T-cell (primary cell): ENCODE results near the gene ZNF487. TPM values are rescaled to one million over a fixed set of nuclear protein-coding genes. Genes with fewer than 3 reads are reported as not detected.
A peak's percentile ranks its signal among the peaks of the same experiment; 100 is the strongest.

ENCODE experiments used
- ATAC-seq, 4 experiments: fragments of 200-7000 bp in 3 of 4; fragments of 150-1000 bp in 1 of 4; cut with Tn5 transposase; replicated peaks in 1 of 4; 1 replicate in 3 of 4; 2 replicates in 1 of 4; pipeline ENCODE4 v1.10.0; 2021; ENCODE audit warnings: moderate library complexity in 3 of 4, mild to moderate bottlenecking in 2 of 4, moderate number of reproducible peaks in 1 of 4
- CTCF ChIA-PET, 2 donors: fragments of 300-600 bp; sonication (Branson Sonifier 250); formaldehyde crosslinking; loops; one replicate each; lab custom pipeline; 2022; ENCODE audit warnings: antibody characterized with exemption in 2 of 2; lab: Charles Lee
- POLR2A ChIA-PET, 2 donors: fragments of 300-600 bp; sonication (Branson Sonifier 250); formaldehyde crosslinking; loops; one replicate each; lab custom pipeline; 2022; ENCODE audit warnings: antibody characterized with exemption in 2 of 2; lab: Charles Lee
- DNase-seq, 35 experiments: peaks; one replicate each; pipeline versions ENCODE4 v3.0.0 to v3.0.0-alpha.2; 2013 to 2023
- H3K27ac ChIP-seq: one replicate; pipeline ENCODE4 v1.5.1; 2013; ENCODE audit warnings: low read length
- H3K27me3 ChIP-seq, 2 experiments: replicated peaks in 1 of 2; 1 replicate in 1 of 2; 2 replicates in 1 of 2; pipeline versions ENCODE4 v1.6.1 to v1.7.0; 2013; ENCODE audit warnings: low read length in 1 of 2, mixed read lengths in 1 of 2; ENCODE audit not compliant: control insufficient read depth in 2 of 2, insufficient read depth in 2 of 2; ENCODE audit errors: extremely low read depth in 1 of 2
- H3K36me3 ChIP-seq, 2 donors: 1 replicate in 1 of 2; 2 replicates in 1 of 2; pipeline versions ENCODE4 v1.6.1 to v1.7.0; 2013; ENCODE audit warnings: low read length in 1 of 2; ENCODE audit not compliant: control insufficient read depth in 2 of 2, insufficient read depth in 1 of 2; ENCODE audit errors: extremely low read depth in 1 of 2
- H3K4me1 ChIP-seq, 2 experiments: 1 replicate in 1 of 2; 2 replicates in 1 of 2; pipeline versions ENCODE4 v1.6.1 to v1.7.0; 2013; ENCODE audit warnings: low read length in 2 of 2, mixed read lengths in 1 of 2; ENCODE audit not compliant: insufficient read depth in 2 of 2, control insufficient read depth in 1 of 2; ENCODE audit errors: extremely low read depth in 1 of 2
- H3K4me3 ChIP-seq, 2 donors: 1 replicate in 1 of 2; 2 replicates in 1 of 2; pipeline versions ENCODE4 v1.5.1 to v1.7.0; 2013; ENCODE audit warnings: mild to moderate bottlenecking in 2 of 2, low read length in 1 of 2, moderate library complexity in 1 of 2; ENCODE audit not compliant: control insufficient read depth in 1 of 2; ENCODE audit errors: extremely low read depth in 1 of 2
- H3K9me3 ChIP-seq: 2 replicates; pipeline ENCODE4 v1.7.0; 2013
- H3K27ac Mint-ChIP-seq, 2 donors: one replicate each; pipeline ENCODE4 v1.8.0; 2020 to 2021; ENCODE audit warnings: mild to moderate bottlenecking in 2 of 2, mixed read lengths in 2 of 2
- H3K27me3 Mint-ChIP-seq, 2 donors: one replicate each; pipeline ENCODE4 v1.8.0; 2021 to 2022; ENCODE audit warnings: mixed read lengths in 2 of 2
- H3K36me3 Mint-ChIP-seq: one replicate; pipeline ENCODE4 v1.8.0; 2021; ENCODE audit warnings: mixed read lengths
- H3K4me1 Mint-ChIP-seq, 3 donors: one replicate each; pipeline ENCODE4 v1.8.0; 2020 to 2022; ENCODE audit warnings: mixed read lengths in 3 of 3, mild to moderate bottlenecking in 1 of 3
- H3K4me3 Mint-ChIP-seq, 3 donors: one replicate each; pipeline ENCODE4 v1.8.0; 2020 to 2022; ENCODE audit warnings: mild to moderate bottlenecking in 3 of 3, mixed read lengths in 3 of 3, moderate library complexity in 3 of 3
- H3K9me3 Mint-ChIP-seq, 3 donors: one replicate each; pipeline ENCODE4 v1.8.0; 2020 to 2022; ENCODE audit warnings: mixed read lengths in 3 of 3
- WGBS: methylation state at CpG from one replicate; pipeline ENCODE4 v1.1.5; 2013; ENCODE audit warnings: missing lambda C conversion rate; ENCODE audit not compliant: insufficient coverage; 5-methylcytosine and 5-hydroxymethylcytosine counted together
- total RNA-seq, 35 experiments: library from RNA in 6 of 35; stranded (reverse) in 6 of 35; fragments of 120-200 nt in 1 of 35; gene quantifications; one replicate each; pipeline versions ENCODE4 v1.2.1 to v1.2.4 and lab custom pipeline; 2013 to 2026

The ZNF487 gene
- total RNA-seq, 5 donors from 2014 or later (not counting 1 experiment from before 2014, with no cell fraction given): 3.2 to 8.5 (median 5.2) TPM

DNA sequence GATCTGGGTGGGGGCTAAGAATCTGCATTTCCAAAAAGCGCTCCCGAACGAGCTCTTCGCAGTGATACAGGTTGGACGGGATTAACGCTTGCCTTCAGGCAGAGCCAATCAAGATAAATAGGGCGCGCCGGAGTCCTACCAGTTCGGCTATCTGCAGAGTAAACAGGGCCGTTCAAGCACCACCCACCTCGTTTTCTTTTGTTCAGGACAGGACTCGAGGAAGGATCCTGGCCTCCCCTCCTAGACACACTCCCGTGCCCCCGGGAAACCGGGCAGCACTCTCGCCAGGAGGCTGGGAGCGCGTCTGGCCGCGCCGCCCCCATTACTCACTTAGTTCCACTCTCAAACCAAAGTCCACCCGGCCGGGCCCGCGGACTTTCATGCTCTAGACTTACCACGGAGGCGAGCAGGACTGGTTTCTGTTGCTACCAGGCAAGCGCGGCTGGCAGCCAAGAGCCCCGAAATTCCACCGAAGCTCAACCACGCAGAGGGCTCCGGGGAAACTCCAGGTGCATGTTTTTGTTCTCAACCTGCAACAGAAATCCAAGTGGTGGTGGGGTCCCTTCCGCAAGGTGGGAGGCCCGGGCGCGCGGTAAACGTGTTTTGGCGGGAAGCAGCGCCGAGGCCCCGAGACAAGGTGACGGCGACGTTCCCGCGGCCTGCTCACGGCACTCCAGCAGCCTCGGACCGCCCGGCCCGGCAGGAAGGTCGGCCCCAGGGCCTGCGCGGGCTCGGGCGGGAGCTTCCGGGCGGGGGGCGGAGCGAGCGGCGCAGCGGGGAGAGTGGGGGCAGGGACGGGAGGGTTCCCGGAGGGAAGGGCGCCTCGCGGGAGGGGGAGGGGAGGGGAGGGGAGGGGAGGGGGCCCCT is 40.6 kb upstream of the ZNF487 start:
- H3K27me3 ChIP-seq: no peaks in the 10 kb centered on the region
- H3K36me3 Mint-ChIP-seq: peaks cover 36% of the 10 kb centered on the region
- peaks cover 3 to 43% of the 10 kb centered on the region in 2 donors for H3K36me3 ChIP-seq
- peak overlapping the region; percentile 64 to 80 for H3K4me3 ChIP-seq
- peak overlapping the region; percentile 85 to 97 (median 86) for H3K4me3 Mint-ChIP-seq
- POLR2A ChIA-PET: interaction anchor here in 1 of 2 donors (0.6 to 1.6 kb wide), 4 partner anchors 11 to 231 kb away, joined by 3 to 11 read pairs (median 10); no protein-coding TSS in a partner anchor
- H3K4me1 ChIP-seq: peaks cover 44 to 69% of the 10 kb centered on the region in 2 experiments
- peak; percentile 36 to 82 (median 53) for DNase-seq
- WGBS: 8% methylated on average over 55 of the region's 71 CpGs
- H3K4me1 Mint-ChIP-seq: peaks cover 80 to 91% (median 85%) of the 10 kb centered on the region in 3 donors
- no peaks in the 10 kb centered on the region for H3K9me3 Mint-ChIP-seq
- no peaks in the 10 kb centered on the region for H3K27me3 Mint-ChIP-seq
- ATAC-seq: peak; percentile 58 to 73 (median 70)
- H3K27ac ChIP-seq: peak overlapping the region; percentile 87
- no peaks in the 10 kb centered on the region for H3K9me3 ChIP-seq
- CTCF ChIA-PET: interaction anchor here (0.6 to 1.3 kb wide), 5 partner anchors 11 to 177 kb away, joined by 3 to 5 read pairs (median 3); partner anchors contain the start of gene HNRNPF (in 1 of the 2)
- peak overlapping the region; percentile 76 to 94 for H3K27ac Mint-ChIP-seq

DNA sequence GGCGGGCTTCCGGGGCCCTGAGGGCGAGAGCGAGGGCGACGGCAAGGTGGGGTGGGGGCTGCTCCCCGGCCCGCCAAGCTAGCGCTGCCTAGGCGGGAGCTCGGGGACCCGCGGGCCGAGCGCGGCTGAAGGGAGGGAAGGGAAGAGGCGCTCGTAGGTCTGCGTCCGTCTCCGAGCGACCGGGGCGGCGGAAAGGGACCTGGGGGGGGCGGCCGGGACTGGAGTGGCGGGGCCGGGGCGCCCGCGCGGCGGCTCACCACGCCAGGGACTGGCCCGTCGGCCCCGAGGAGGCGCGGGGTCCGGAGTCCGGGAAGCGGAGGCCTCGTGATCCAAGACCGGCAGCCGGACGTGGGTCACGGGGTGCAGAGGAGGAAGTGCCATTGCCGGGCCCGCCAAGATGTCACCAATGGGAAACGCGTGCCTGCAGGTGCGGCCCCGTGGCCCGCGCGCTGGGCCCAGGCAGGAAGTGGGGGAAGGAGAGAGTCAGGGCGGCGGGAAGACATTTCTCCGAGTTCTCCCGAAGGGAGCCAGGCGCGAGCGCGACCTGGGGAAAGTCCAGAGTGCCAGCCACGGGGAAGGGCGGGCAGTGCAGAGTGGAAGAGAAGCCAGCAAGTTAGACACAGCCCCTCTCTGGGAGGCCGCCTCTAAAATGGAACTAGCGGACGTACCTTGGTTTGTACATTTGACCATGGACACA is 39.8 kb upstream of the ZNF487 start:
- DNase-seq (peak; percentile 44 to 83 (median 59)), ATAC-seq (peak; percentile 71 to 80 (median 76))
- Histone ChIP-seq H3K4me3 (peak overlapping the region; percentile 39 to 64), H3K27me3 (no peaks in the 10 kb centered on the region), H3K4me1 (peaks cover 51 to 67% of the 10 kb centered on the region in 2 experiments), H3K9me3 (no peaks in the 10 kb centered on the region), H3K36me3 (peaks cover 3 to 35% of the 10 kb centered on the region in 2 donors), H3K27ac (peak overlapping the region; percentile 87)
- peak overlapping the region; percentile 89 to 95 for H3K27ac Mint-ChIP-seq
- peaks cover 30% of the 10 kb centered on the region for H3K36me3 Mint-ChIP-seq
- ChIA-PET CTCF (interaction anchor here in 1 of 2 donors (0.6 kb wide), 1 partner anchor 37 kb away, joined by 3 read pairs; no protein-coding TSS in a partner anchor), POLR2A (interaction anchor here in 1 of 2 donors (0.5 to 1.6 kb wide), 5 partner anchors 10 to 232 kb away, joined by 3 to 11 read pairs (median 9); no protein-coding TSS in a partner anchor)
- H3K27me3 Mint-ChIP-seq: no peaks in the 10 kb centered on the region
- peaks cover 82 to 91% (median 86%) of the 10 kb centered on the region in 3 donors for H3K4me1 Mint-ChIP-seq
- H3K4me3 Mint-ChIP-seq: peak overlapping the region; percentile 80 to 97 (median 89)
- no peaks in the 10 kb centered on the region for H3K9me3 Mint-ChIP-seq
- WGBS: under 1% methylated on average over 53 of the region's 70 CpGs

DNA sequence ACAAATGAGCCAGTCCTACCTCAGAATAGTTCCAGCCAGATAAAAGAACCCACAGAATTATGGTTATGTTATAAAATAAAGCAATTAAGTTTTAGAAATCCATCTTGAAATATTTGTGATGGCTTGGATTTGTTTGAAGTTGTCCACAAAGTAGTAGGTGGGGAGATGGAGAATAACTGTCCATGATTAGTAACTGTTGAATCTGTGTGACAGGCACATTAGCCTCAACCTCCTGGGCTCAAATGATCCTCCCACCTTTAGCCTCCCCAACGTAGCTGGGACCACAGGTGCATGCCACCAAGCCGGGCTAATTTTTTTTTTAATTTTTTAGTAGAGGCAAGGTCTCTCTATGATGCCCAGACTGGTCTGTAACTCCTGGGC is 38.0 kb upstream of the ZNF487 start:
- H3K4me3 ChIP-seq: no peak overlapping the region
- Mint-ChIP-seq H3K27ac (peak overlapping the region; percentile 89 to 95), H3K9me3 (no peaks in the 10 kb centered on the region), H3K4me3 (peak overlapping the region; percentile 80 to 97 (median 89)), H3K27me3 (no peaks in the 10 kb centered on the region), H3K36me3 (peaks cover 23% of the 10 kb centered on the region), H3K4me1 (peaks cover 87 to 92% (median 88%) of the 10 kb centered on the region in 3 donors)
- H3K27ac ChIP-seq: peak overlapping the region; percentile 87
- ChIA-PET POLR2A (interaction anchor here in 1 of 2 donors (1.5 kb wide), 1 partner anchor 8 kb away, joined by 8 read pairs; no protein-coding TSS in a partner anchor), CTCF (interaction anchor here in 1 of 2 donors (0.6 kb wide), 1 partner anchor 36 kb away, joined by 4 read pairs; no protein-coding TSS in a partner anchor)
- peaks cover under 1 to 31% of the 10 kb centered on the region in 2 donors for H3K36me3 ChIP-seq
- ATAC-seq: no peak
- no peaks in the 10 kb centered on the region for H3K27me3 ChIP-seq
- no peak for DNase-seq
- no peaks in the 10 kb centered on the region for H3K9me3 ChIP-seq
- 20% methylated on average over 1 of the region's 2 CpGs for WGBS
- H3K4me1 ChIP-seq: peaks cover 54 to 71% of the 10 kb centered on the region in 2 experiments

DNA sequence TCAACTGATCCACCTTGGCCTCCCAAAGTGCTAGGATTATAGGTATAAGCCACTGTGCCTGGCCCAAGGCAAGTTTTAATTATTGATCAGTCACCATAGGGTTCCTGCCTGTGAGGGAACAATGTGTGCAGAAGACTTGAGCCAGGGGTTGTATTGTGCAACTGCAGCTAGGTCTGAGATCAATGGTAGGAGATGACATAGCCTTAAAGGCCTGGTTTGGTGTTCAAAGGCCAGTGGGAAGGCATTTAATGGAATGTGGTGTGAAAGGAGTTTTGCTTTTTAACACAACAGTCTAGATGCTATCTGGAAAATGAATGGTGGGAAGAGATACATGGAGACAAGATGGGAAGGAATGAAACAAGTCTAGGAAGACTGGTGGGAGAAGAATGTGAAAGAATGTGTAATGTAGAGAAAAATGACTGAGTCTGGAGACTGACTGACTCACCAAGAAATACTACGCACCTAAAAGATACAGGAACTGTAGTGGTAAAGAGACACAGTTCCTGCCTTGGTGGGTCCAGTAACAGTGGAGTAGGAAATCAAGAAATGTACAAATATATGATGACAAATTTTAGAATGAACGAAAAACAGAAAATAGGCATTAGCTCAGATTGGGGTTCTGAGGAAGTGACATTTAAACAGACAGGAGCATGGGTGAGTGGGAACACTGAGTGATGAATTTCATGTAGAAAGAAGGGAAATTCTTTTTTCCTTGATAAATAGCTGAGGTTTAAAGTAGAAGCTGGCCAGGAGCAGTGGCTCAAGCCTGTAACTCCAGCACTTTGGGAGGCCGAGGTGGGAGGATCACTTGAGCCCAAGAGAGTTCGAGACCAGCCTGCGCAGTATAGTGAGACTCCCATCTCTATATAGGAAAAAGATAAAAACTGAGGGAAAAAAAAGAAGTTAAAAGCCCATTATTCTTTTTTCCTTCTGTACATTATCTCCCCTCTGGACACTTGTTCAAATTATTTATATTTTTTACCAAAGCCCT is 37.3 kb upstream of the ZNF487 start:
- DNase-seq: no peak
- POLR2A ChIA-PET: interaction anchor here in 1 of 2 donors (0.6 to 0.9 kb wide), 2 partner anchors 20 to 34 kb away, joined by 4 to 5 read pairs; no protein-coding TSS in a partner anchor
- Histone ChIP-seq H3K4me1 (peaks cover 56 to 75% of the 10 kb centered on the region in 2 experiments), H3K27ac (peak overlapping the region; percentile 87), H3K27me3 (no peaks in the 10 kb centered on the region), H3K4me3 (no peak overlapping the region), H3K36me3 (peaks cover 0 to 25% of the 10 kb centered on the region in 2 donors), H3K9me3 (no peaks in the 10 kb centered on the region)
- WGBS: 13% methylated on average over 1 of the region's 5 CpGs
- H3K27ac Mint-ChIP-seq: peak overlapping the region; percentile 87 to 95
- no peaks in the 10 kb centered on the region for H3K9me3 Mint-ChIP-seq
- no peaks in the 10 kb centered on the region for H3K27me3 Mint-ChIP-seq
- peaks cover 87 to 94% (median 88%) of the 10 kb centered on the region in 3 donors for H3K4me1 Mint-ChIP-seq
- CTCF ChIA-PET: interaction anchor here in 1 of 2 donors (0.6 kb wide), 1 partner anchor 35 kb away, joined by 4 read pairs; no protein-coding TSS in a partner anchor
- peak overlapping the region; percentile 61 to 97 (median 80) for H3K4me3 Mint-ChIP-seq
- peaks cover 23% of the 10 kb centered on the region for H3K36me3 Mint-ChIP-seq
- no peak for ATAC-seq

DNA sequence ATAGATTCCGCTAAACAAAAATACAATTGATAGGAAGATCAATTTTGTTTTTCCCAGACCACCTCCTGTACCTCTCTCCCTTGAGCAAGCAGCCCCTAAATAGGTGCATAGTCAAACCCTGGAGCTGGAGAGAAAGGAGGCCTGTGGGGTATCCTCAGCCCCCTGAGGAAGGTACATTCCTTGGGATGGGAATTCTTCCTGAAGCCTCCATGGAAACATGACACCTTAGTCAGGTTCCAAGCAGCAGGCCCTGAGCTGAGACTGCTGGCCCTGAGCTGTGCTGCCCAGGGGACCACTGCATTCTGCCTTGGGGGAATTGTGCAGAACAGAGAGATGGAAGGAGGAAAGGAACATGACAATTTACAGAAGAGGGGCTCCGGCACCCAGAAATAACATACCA is 35.3 kb upstream of the ZNF487 start:
- CTCF ChIA-PET: interaction anchor here in 1 of 2 donors (0.6 kb wide), 1 partner anchor 25 kb away, joined by 4 read pairs; no protein-coding TSS in a partner anchor
- H3K4me1 Mint-ChIP-seq: peaks cover 84 to 94% (median 84%) of the 10 kb centered on the region in 3 donors
- Histone ChIP-seq H3K4me3 (no peak overlapping the region), H3K9me3 (no peaks in the 10 kb centered on the region), H3K27me3 (no peaks in the 10 kb centered on the region), H3K4me1 (peaks cover 53 to 72% of the 10 kb centered on the region in 2 experiments), H3K36me3 (peaks cover 0 to 20% of the 10 kb centered on the region in 2 donors), H3K27ac (peak overlapping the region; percentile 100)
- H3K9me3 Mint-ChIP-seq: no peaks in the 10 kb centered on the region
- peaks cover 18% of the 10 kb centered on the region for H3K36me3 Mint-ChIP-seq
- peak overlapping the region; percentile 87 to 95 for H3K27ac Mint-ChIP-seq
- WGBS: no CpG with 5 or more reads among the region's 2 CpGs
- POLR2A ChIA-PET: interaction anchor here (0.7 to 1.1 kb wide), 2 partner anchors 27 to 33 kb away, joined by 3 to 10 read pairs; no protein-coding TSS in a partner anchor
- DNase-seq (no peak), ATAC-seq (no peak)
- no peaks in the 10 kb centered on the region for H3K27me3 Mint-ChIP-seq
- H3K4me3 Mint-ChIP-seq: peak overlapping the region; percentile 60 to 97 (median 94)
